GM19455 (cell line): Measurements from ENCODE around the gene CHST6.
"Not testable (repeated sequence)": the region's sequence is repeated elsewhere in the genome, so short reads cannot be mapped to it uniquely, and the experiment has no call there.

ENCODE experiments used
- ATAC-seq: cut with Tn5 transposase; IDR thresholded peaks from one replicate; pipeline ENCODE4 v1.9.1; 2021; ENCODE audit not compliant: unreplicated experiment

Gene CHST6

GRCh38 chr16:75452464-75453190 lies 42.6 kb downstream of the CHST6 start:
- ATAC-seq: no peak

GRCh38 chr16:75446416-75446815 lies 48.8 kb downstream of the CHST6 start:
- ATAC-seq: no peak

- no peak for ATAC-seq
These were observed 49.9 kb downstream of the CHST6 start for GRCh38 chr16:75445298-75445697.

DNA sequence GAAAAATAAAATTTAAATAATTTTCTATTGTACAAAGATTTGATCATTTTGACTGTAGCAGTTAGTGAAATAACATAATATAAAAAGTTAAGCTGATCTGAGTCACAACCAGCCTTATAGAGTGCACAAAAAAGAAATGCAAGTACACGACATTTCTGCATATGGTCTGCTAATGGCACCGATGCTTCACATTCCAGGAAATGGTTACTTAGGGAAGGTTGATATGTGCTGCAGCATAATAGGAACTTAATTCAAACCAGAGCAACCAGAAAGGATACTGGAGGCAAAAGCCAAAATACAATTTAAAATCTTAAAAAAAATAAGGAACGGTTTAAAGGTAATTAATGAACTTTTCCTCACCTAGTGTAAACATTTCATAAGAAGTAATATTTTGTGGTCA lies 51.9 kb downstream of the CHST6 start:
- no peak for ATAC-seq

DNA sequence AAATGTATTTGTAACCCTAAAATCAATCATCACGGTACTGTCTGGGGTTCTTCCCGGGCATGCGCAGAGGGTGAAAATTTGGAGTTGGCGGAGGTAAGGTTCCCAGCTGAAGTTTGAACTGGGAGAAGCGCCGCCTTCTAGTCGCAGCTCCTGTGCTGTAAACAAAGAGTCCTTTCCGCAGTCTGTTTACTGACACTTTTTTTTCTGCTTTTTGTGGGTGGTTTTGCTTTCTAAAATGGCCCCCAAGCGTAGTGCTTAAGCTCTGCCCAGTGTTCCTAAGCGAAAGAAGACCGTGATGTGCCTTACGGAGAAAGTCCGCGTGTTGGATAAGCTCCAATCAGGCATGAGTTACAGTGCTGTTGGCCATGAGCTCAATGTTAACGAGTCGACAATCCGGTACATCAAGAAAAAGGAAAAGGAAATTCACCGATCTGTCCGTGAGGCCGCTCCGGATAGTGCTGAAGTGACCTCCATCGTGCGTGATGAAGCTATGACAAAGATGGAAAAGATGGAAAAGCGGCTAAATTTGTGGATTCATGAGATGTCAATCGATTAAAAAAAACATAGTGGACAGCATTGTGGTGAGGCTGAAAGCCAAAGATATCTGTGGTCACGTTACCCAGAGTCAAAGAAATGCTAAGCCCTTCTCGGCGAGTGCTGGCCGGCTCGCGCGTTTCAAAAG lies 61.4 kb downstream of the CHST6 start:
- peak; percentile 73 for ATAC-seq

DNA sequence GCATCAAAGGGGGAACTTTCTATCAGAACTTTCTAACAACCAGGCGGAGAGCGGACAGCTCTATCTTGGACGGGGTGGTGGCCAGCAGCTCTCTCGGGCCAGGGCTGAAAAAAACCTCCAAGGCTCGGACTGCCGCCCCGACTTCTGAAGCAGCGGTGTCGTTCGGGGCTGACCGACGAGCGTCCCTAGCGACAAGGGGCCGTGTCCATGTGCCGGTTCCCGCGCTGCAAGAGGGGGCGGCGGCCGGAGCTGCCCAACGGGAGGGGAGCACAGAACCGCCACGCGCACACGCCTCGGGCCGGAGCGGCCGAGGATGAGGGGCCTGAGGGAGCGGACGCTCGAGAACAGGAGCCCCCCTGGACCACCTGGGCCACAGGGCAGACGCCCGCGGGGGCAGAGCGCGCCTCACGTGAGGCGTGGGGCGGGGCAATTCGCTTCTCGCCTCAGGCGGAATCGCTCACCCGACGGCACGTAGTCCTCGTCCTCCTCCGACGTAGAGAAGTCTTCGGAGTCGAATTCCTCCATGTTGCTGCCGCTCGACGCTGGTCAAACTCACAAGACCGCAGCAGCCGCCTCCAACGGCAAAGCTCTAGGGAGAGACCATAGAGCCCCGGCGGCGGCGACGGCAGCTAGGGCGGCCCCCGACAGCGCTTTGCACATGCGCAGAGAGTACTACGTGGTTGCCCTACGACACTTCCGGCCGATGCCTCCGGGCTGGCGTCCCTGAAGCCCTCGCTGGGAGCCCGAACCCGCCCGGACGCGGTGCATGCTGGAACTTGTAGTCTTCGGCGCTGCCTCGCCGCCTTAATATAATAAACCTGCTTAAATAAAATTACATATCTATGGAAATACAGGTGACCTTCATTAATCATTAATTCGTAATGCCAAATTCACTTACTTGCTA lies 62.2 kb downstream of the CHST6 start, which contains the start of gene CFDP1:
CFDP1 (minus strand) TSS at position 676 of the 904 bp plus-strand sequence; CDS start at position 525, 151 bp downstream.
- peak; percentile 95 for ATAC-seq

DNA sequence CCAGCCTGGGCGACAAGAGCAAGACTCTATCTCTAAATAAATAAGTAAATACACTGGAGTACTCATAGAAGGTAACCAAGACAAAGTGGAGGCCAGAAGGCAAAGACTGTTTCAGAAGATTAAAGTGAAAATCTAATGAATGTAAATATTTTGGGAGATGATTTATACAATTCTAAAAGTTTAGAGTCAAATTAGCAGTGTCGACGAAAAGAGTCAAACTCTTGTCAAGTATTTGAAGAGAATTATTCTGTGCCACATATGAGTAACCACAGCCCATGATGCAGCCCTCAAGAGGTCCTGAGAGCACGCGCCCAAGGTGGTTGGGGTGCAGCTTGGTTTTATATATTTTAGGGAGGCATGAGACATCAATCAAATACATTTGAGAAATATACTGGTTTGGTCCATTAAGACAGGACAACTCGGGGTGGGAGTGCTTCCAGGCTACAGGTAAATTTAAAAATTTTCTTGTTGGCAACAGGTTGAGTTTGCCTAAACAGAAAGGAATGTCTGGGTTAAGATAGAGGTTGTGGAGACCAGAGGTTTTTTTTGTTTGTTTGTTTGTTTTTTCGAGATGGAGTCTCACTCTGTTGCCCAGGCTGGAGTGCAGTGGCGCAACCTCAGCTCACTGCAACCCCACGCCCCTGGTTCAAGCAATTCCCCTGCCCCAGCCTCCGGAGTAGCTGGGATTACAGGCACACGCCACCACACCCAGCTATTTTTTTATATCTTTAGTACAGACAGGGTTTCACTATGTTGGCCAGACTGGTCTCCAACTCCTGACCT lies 65.4 kb downstream of the CHST6 start:
- ATAC-seq: no peak

DNA sequence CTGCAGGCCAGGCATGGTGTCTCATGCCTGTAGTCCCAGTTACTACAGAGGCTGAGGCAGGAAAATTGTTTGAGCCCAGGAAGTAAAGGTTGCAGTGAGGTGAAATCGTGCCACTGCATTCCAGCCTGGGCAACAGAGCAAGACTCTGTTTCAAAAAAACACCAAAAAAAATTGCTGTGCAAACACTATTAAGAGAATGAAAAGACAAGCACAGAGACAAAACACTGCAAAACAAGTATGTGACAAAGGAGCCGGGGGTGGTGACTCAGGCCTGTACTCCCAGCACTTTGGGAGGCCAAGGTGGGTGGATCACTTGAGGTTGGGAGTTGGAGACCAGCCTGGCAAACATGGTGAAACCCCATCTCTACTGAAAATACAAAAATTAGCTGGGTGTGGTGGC lies 68.7 kb downstream of the CHST6 start:
- not testable (repeated sequence) for ATAC-seq

GRCh38 chr16:75424105-75424762 lies 71.0 kb downstream of the CHST6 start:
- ATAC-seq: not testable (repeated sequence)

GRCh38 chr16:75423723-75424104 lies 71.5 kb downstream of the CHST6 start:
- no peak for ATAC-seq
